OCI-LY1 (cell line): ENCODE results near the gene TOX2.

Experiments
- H2AFZ ChIP-seq: fragments of 200-600 bp; sonication (generic), shearing (Covaris generic); 2 replicates; pipeline ENCODE4 v1.6.0; 2014; ENCODE audit warnings: antibody characterized with exemption, mild to moderate bottlenecking, low read length
- H3F3A ChIP-seq: fragments of 200-600 bp; sonication (generic), shearing (Covaris generic); 2 replicates; pipeline ENCODE4 v1.6.0; 2014; ENCODE audit warnings: mild to moderate bottlenecking, antibody characterized with exemption, low read length, moderate library complexity; ENCODE audit not compliant: insufficient read depth
- H3K27ac ChIP-seq: fragments of 200-600 bp; sonication (generic); 2 replicates; pipeline ENCODE4 v1.5.1; 2014; ENCODE audit warnings: low read length, mixed run types, mild to moderate bottlenecking, low read depth; ENCODE audit not compliant: poor library complexity, severe bottlenecking
- H3K27me3 ChIP-seq: fragments of 200-600 bp; sonication (generic); 2 replicates; pipeline ENCODE4 v1.6.0; 2014; ENCODE audit warnings: antibody characterized with exemption, mild to moderate bottlenecking, low read length, moderate library complexity; ENCODE audit not compliant: insufficient read depth
- H3K36me3 ChIP-seq: fragments of 200-600 bp; sonication (generic); 2 replicates; pipeline ENCODE4 v1.6.1; 2014; ENCODE audit warnings: mild to moderate bottlenecking, antibody characterized with exemption, low read length, moderate library complexity, mixed read lengths; ENCODE audit not compliant: insufficient read depth
- H3K4me1 ChIP-seq: fragments of 200-600 bp; sonication (generic); 2 replicates; pipeline ENCODE4 v1.5.1; 2014; ENCODE audit warnings: mild to moderate bottlenecking, low read length, moderate library complexity; ENCODE audit not compliant: insufficient read depth, severe bottlenecking
- H3K4me2 ChIP-seq: fragments of 200-600 bp; sonication (generic), shearing (Covaris generic); 2 replicates; pipeline ENCODE4 v1.6.1; 2014; ENCODE audit warnings: low read length
- H3K4me3 ChIP-seq: fragments of 200-600 bp; sonication (generic); 2 replicates; pipeline ENCODE4 v1.5.1; 2014; ENCODE audit warnings: low read length, low read depth, mild to moderate bottlenecking, mixed read lengths; ENCODE audit not compliant: poor library complexity, severe bottlenecking
- H3K79me2 ChIP-seq: fragments of 200-600 bp; shearing (Covaris generic); 2 replicates; pipeline ENCODE4 v1.6.1; 2016; ENCODE audit warnings: mixed run types, low read length, mixed read lengths; ENCODE audit not compliant: insufficient read depth
- H3K9ac ChIP-seq: fragments of 200-600 bp; sonication (generic), shearing (Covaris generic); 2 replicates; pipeline ENCODE4 v1.6.1; 2014; ENCODE audit warnings: mild to moderate bottlenecking, low read length, mixed read lengths
- H3K9me2 ChIP-seq: fragments of 200-600 bp; sonication (generic), shearing (Covaris generic); 2 replicates; pipeline ENCODE4 v1.6.1; 2014; ENCODE audit warnings: low read depth, mild to moderate bottlenecking, low read length, mixed read lengths
- H3K9me3 ChIP-seq: fragments of 200-600 bp; shearing (Covaris generic); 2 replicates; pipeline ENCODE4 v1.6.1; 2014; ENCODE audit warnings: low read length, mixed read lengths
- H4K20me1 ChIP-seq: fragments of 200-600 bp; sonication (generic), shearing (Covaris generic); 2 replicates; pipeline ENCODE4 v1.6.0; 2016; ENCODE audit warnings: mild to moderate bottlenecking, low read length; ENCODE audit not compliant: insufficient read depth
- EZH2 ChIP-seq: fragments of 200-600 bp; sonication (generic), shearing (Covaris generic); IDR thresholded peaks from 2 replicates; pipeline ENCODE4 v1.8.0; 2017; ENCODE audit warnings: borderline replicate concordance, mixed run types, mild to moderate bottlenecking, antibody characterized with exemption, low read length, moderate library complexity, mixed read lengths
- TF ChIP-seq, protein P1 (sequence below): fragments of 200-600 bp; sonication (generic), shearing (Covaris generic); IDR thresholded peaks from 2 replicates; pipeline ENCODE4 v1.5.1; 2017; ENCODE audit warnings: mild to moderate bottlenecking, antibody characterized with exemption, low read length, moderate library complexity, mixed read lengths

The TOX2 gene

DNA sequence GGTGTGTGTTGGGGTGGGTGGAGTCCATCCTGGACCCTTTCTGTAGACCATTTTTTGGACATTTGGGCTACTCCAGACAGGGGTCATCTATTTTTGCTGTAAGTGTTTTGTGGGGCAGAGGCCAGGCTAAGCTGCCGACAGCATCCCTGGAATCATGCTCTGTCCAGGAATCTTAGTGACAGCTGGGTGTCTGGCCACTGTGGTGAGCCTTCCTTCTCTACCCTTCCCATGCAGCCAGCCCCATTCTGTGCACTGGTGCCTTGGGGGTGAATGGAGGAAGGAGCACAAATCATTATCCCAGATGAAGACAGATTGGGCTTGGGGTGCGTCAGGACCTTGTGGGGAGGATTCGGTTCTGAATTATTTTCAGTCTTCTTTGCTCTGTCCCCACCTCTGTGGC, 20.2 kb downstream of the TOX2 start:
- no peak for TF ChIP-seq EZH2
- TF ChIP-seq, protein P1, sequence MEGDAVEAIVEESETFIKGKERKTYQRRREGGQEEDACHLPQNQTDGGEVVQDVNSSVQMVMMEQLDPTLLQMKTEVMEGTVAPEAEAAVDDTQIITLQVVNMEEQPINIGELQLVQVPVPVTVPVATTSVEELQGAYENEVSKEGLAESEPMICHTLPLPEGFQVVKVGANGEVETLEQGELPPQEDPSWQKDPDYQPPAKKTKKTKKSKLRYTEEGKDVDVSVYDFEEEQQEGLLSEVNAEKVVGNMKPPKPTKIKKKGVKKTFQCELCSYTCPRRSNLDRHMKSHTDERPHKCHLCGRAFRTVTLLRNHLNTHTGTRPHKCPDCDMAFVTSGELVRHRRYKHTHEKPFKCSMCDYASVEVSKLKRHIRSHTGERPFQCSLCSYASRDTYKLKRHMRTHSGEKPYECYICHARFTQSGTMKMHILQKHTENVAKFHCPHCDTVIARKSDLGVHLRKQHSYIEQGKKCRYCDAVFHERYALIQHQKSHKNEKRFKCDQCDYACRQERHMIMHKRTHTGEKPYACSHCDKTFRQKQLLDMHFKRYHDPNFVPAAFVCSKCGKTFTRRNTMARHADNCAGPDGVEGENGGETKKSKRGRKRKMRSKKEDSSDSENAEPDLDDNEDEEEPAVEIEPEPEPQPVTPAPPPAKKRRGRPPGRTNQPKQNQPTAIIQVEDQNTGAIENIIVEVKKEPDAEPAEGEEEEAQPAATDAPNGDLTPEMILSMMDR: no peak
- no peaks in the 10 kb centered on the region for H3F3A ChIP-seq
- H4K20me1 ChIP-seq: no peaks in the 10 kb centered on the region
- no peaks in the 10 kb centered on the region for H3K79me2 ChIP-seq
- no peak overlapping the region for H2AFZ ChIP-seq
- peaks cover 6% of the 10 kb centered on the region; the same call in 1 of the 2 replicates for H3K27me3 ChIP-seq
- no peaks in the 10 kb centered on the region for H3K9me3 ChIP-seq
- peaks cover 13% of the 10 kb centered on the region for H3K4me1 ChIP-seq
- no peak overlapping the region for H3K27ac ChIP-seq
- no peaks in the 10 kb centered on the region for H3K36me3 ChIP-seq
- H3K4me2 ChIP-seq: no peak overlapping the region
- no peak overlapping the region for H3K9ac ChIP-seq
- H3K4me3 ChIP-seq: no peak overlapping the region
- H3K9me2 ChIP-seq: no peaks in the 10 kb centered on the region

GRCh38 chr20:43936104-43936770, 21.6 kb downstream of the TOX2 start:
- H3K9ac ChIP-seq: no peak overlapping the region
- no peak overlapping the region for H2AFZ ChIP-seq
- H4K20me1 ChIP-seq: no peaks in the 10 kb centered on the region
- no peaks in the 10 kb centered on the region for H3F3A ChIP-seq
- TF ChIP-seq EZH2: no peak
- TF ChIP-seq, protein P1: no peak
- H3K79me2 ChIP-seq: no peaks in the 10 kb centered on the region
- H3K27ac ChIP-seq: no peak overlapping the region
- H3K4me2 ChIP-seq: no peak overlapping the region
- no peaks in the 10 kb centered on the region for H3K36me3 ChIP-seq
- H3K27me3 ChIP-seq: peaks cover 6% of the 10 kb centered on the region; the same call in 1 of the 2 replicates
- no peaks in the 10 kb centered on the region for H3K9me2 ChIP-seq
- H3K4me3 ChIP-seq: no peak overlapping the region
- peaks cover 27% of the 10 kb centered on the region for H3K4me1 ChIP-seq
- no peaks in the 10 kb centered on the region for H3K9me3 ChIP-seq

DNA sequence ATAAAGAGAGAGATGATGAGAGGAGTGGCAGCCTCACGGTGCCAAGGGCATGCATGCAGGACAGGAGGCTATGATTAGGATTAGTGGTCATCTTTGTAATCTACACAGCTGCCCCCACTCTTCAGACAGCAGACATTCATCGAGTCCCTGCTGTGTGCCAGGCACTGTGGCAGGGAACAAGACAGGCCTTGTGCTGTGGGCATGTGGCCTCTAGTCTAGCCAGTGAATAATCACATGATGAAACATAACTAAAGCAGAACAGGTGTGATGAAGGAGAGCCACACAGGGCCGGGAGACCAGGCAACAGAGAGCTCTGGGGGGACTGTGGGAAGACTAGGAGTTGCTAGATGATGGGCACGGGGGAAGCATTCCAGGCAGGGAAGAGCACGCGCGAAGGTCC, 22.2 kb downstream of the TOX2 start:
- TF ChIP-seq EZH2: no peak
- TF ChIP-seq, protein P1: no peak
- peaks cover 32% of the 10 kb centered on the region for H3K4me1 ChIP-seq
- no peak overlapping the region for H3K9ac ChIP-seq
- no peaks in the 10 kb centered on the region for H3K9me2 ChIP-seq
- H3K4me3 ChIP-seq: no peak overlapping the region
- H3K36me3 ChIP-seq: no peaks in the 10 kb centered on the region
- no peaks in the 10 kb centered on the region for H4K20me1 ChIP-seq
- peaks cover 6% of the 10 kb centered on the region; the same call in 1 of the 2 replicates for H3K27me3 ChIP-seq
- H3F3A ChIP-seq: no peaks in the 10 kb centered on the region
- no peak overlapping the region for H3K27ac ChIP-seq
- H3K79me2 ChIP-seq: no peaks in the 10 kb centered on the region
- no peak overlapping the region for H3K4me2 ChIP-seq
- H2AFZ ChIP-seq: no peak overlapping the region
- H3K9me3 ChIP-seq: no peaks in the 10 kb centered on the region
